GM19035 (cell line): ENCODE data around the gene PRRT3.
A peak's percentile ranks its signal among the peaks of the same experiment; 100 is the strongest.

ENCODE experiments used
- ATAC-seq: cut with Tn5 transposase; IDR thresholded peaks from one replicate; pipeline ENCODE4 v1.9.1; 2021; ENCODE audit not compliant: unreplicated experiment

Gene PRRT3

DNA sequence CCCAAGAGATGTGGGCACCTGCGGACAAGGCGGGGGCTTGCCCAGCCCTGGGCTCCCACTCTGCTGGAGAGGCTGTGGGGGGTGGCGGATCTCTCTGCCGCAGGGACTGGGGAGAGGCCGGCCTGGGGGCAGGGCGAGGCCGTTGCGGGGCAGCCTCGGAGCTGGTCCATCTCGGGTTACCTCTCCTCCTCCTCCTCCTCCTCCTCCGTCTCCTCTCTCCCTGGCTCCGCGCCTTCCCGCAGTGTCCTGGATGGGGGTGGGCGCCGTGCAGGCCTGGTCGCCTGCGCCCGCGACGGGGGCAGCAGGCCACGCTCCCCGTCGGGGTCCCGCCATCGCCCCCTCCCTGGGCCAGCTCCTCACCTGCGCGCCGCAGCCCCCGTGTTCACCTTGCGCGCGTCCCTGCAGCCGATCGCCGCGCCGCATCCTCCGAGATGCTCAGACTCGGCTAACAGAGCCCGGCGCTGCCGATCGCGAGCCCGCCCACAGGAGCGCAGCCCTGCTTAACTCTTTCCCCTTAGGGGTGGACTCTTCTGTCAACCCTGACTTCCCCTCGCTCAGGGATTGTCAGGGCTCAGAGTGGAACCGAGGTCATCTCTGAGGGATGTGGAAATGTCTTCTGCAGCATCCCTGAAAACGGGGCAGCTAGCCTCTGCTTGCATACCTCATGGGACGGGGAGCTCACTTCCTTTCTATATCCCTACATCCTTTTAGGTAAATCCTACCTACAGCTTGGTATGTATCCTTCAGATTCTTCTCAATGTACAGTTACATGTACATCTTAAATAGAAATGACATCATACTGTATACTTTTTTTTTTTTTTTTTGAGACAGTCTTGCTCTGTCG is at the start of gene PRRT3:
TSS of gene PRRT3 (minus strand) at position 447 of the 844 bp plus-strand sequence. CDS start 2,293 bp downstream, outside the sequence.
- peak; percentile 80 for ATAC-seq

DNA sequence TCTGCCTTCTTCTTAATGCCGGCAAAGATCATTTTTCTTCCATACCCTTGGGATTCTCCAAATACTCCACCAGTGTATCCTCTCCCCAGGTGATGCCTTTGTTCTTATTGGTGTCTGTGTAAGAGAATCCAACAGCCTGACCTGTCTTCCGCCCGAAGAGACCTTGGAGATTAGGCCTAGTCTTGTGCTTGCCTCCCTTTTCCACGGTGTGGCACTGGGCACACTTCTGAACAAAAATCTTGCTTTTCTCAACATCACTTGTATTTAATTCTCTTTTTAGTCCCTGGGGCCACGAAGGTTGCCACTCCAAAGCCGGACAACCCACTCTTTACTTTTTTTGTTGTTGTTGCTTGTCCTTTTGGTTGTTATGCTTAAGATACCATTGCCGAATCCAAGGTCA is 48.5 kb upstream of the PRRT3 start:
- ATAC-seq = no peak

GRCh38 chr3:9994086-9994844 is 42.1 kb upstream of the PRRT3 start:
- ATAC-seq = no peak

- ATAC-seq = peak; percentile 33
Observed at GRCh38 chr3:9986230-9986725, 34.1 kb upstream of the PRRT3 start.

- no peak for ATAC-seq
Observed at GRCh38 chr3:9980251-9980650, 28.0 kb upstream of the PRRT3 start.

DNA sequence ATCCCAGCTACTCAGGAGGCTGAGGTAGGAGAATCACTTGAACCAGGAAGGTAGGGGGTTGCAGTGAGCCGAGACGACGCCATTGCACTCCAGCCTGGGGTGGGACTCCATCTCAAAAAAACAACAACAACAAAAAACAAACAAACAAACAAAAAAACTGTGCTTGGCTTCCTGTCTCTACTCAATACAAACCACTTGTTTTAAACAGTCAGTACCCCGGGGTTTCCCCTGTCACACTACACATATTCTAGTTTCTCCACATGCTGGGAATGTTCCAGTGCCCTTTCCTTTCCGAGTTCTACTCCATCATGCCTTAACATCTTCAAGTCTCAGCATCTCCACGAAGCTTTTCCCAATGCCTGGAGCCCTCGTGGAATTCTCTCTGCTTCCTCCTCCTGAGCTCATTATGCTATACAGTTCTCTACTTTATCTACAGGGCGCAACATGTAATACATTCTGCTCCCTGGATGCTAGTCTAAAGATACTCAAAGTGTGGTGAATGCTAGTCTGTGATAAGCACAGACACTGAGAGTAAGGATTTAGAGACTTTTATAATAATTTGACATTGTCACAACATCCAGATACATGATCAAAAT is 26.6 kb upstream of the PRRT3 start:
- ATAC-seq = no peak

- ATAC-seq = no peak
Observed at GRCh38 chr3:9976721-9977709, 24.8 kb upstream of the PRRT3 start.

DNA sequence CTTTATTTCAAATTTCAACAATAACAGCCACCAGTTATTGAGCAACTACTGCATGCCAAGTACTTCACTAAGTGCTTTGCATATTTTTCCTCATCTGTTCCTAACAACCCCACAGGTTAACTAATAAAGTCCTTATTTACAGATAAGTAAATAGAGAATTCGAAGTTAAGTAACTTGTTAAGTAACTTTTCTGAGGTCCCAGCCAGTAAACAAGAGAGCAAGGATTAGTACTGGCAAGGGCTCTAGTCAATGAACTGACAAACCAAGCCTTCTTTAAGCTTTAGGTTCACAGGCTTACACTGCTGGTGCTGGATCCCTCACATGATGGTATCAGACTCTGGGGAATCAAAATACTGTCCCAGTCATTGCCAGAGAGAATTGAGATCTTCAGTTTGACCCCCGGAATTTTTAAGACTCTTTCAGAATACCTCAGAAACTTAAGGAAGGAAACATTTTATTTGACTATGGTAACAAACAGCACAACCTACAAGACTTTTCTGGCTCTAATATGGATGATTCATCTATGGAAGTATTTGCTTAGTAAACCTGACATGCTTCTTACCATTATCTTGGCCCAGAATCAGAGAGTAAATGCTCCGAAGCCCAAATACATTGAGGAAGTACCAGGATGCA is 17.9 kb upstream of the PRRT3 start:
- no peak for ATAC-seq

DNA sequence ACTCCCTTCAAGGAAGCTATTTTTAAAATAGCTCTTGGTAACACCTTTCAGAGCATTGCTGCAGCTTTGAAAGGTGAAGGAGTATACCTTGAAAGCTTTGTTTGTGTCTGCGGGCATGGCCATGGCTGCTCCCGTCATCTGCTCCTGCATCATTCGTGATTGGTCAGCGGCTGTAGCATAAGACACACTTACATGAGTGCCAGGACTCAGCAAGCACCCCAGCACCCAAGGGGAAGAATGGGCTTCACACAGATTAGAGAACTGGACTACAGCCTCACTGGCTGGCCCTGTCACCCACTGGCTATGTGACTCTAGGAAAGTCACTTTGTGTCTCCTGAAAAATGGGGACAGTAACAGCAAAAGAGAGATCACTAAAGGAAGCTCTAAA is 17.4 kb upstream of the PRRT3 start:
- no peak for ATAC-seq

DNA sequence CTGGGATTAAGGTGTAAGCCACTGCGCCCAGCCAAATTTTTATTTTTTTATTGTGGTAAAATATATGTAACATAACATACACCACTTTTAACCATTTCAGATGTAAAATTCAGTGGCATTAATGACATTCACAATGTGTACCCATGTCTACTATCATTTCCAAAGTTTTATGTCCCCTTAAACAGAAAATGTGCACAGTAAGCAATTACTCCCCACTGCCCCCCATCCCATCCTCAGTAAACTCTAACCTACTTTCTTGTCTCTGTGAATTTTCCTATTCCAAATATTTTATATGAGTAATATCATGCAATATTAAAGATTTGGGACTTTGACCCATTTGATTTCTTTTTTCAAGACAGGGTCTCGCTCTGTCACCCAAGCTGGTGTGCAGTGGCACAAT is 14.6 kb upstream of the PRRT3 start:
- no peak for ATAC-seq

DNA sequence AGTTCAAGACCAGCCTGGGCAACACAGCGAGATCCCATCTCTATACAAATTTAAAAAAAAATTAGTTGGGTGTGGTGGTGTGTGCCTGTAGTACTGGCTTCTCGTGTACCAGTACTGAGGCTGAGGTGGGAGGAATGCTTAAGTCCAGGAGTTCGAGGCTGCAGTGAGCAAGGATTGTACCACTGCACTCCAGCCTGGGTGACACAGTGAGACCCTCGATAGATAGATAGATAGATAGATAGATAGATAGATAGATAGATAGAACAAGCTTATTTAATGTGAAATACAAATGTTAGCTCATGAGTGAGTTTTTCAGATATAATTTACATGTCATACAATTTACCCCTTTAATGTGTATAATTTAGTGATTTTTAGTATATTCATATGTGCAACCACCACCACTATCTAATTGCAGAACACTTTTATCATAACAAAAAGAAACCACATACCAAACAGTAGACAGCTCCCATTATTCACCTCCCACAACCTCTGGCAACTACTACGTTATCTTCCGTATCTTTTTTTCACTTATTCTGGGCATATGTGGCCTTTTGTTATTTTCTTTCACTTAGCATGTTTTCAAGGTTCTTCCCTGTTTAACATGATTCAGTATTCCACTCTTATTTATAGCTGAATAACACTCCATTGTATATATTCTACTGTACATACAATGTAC is 13.1 kb upstream of the PRRT3 start:
- no peak for ATAC-seq

GRCh38 chr3:9957214-9957613 is 5.0 kb upstream of the PRRT3 start:
- no peak for ATAC-seq

GRCh38 chr3:9955611-9956352 is 3.6 kb upstream of the PRRT3 start:
- no peak for ATAC-seq

DNA sequence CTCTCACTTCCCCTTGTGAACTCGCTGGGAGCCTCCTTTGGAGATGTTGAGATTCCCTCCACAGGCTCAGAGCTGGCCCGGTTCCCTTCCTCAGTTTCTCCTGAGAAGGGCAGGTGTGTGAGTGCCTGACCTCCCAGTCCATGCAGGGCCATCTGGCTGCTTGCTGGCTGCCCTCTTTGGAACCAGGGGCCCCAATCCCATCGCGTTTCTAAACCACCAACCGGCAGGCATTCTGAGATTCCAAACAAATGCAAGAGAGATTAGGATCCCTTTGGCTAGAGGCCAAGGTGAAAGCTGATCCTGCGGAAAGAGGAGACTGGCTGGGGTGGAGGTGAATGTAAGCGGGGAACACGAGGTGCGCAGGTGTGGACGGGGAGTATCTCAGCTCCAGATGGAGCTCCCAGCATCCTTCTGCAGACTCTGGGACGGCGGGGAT is 2.9 kb upstream of the PRRT3 start:
- ATAC-seq = no peak

- ATAC-seq = peak; percentile 8
Observed at GRCh38 chr3:9951598-9951961, 628 bp downstream of the PRRT3 start.

- no peak for ATAC-seq
Observed at GRCh38 chr3:9951126-9951525, 1.1 kb downstream of the PRRT3 start.

DNA sequence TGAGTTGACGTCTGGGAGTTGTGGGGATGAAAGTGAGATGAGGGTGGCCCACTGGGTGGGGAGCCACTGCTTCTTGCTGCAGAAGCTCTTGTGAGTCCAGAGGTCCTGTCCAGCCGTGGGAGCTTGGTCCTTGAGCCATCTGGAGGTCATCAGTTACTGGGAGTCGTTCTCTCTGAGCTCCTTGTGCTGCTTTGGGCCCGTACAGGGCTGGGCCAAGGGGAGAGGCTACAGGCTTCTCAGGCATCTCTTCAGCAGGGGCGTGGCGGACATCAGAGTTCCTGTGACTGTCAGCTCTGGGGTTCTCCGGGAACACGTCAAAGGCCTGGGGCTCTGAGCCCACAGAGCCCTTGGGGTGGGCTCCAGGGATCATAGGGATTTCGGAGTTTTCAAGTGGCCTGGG is 2.6 kb downstream of the PRRT3 start:
- ATAC-seq = no peak

DNA sequence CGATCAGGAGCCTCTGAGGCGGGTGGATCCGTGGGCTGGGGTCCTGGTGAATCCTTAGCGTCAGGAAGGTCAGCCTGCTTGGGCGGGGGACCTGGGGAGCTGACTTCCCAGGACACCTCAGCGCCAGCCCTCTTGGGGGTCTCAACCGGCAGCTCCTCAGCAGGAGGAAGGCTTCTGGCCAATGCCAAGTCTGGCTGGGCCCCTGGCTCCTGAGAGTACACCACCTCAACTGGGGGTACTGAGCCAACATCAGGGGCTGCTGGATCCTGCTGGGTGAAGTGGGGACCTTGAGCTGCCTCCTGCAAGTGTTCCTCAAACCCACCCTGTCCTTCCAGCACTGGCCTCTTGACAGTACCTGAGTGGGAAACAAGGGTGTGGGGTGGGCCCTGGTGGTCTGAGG is 3.1 kb downstream of the PRRT3 start:
- ATAC-seq = no peak

DNA sequence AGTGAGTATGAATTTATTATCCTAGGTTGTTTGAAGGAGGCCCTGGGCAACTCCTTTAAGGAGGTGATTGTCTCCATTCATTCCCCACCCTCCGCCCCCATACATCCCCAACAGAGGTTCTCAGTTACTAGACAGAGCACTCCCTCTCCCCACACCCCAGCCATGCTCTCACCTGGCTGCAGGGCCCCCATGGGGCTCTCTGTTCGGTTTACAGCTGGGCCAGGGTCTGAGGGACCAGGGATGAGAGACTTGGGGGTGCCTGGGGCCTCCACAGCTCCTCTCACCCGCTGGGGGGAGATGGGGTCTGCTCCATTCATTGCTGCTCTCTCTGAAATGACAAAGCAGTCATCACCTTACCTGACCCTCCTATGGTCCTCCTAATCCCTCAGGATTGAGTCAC is 3.6 kb downstream of the PRRT3 start:
- ATAC-seq = no peak
